NK-92 treated with Interleukin-12 subunit alpha and Interleukin-12 subunit beta, amount 100 ng/mL, for 24 hours (cell line): ENCODE results near the gene NCMAP.
A peak's percentile ranks its signal among the peaks of the same experiment; 100 is the strongest.

Source experiments
- DNase-seq: peaks from one replicate; lab custom pipeline; 2025; lab: John Stamatoyannopoulos, UW

Gene NCMAP

GRCh38 chr1:24570265-24571125 lies 14.6 kb downstream of the NCMAP start:
- DNase-seq: no peak

DNA sequence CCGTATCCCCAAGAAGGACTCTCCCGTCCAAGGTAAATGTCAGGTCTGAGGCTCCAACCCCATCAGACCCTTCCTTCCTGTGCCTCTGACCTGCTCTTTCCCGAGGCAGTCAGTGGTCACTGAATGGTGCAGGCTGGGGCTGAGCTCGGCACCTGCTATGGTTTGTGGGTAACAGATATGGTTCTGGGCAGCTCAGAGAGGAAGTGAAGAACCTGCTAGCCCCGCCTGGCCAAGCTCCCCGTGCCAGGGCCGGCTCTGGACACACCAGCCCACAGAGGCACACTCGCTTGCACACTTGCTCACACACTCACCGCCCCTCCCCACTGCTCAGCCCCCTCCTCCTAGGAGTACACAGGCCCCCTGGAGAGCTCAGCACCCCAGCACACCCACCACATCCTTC lies 16.4 kb downstream of the NCMAP start:
- DNase-seq: peak; percentile 22

DNA sequence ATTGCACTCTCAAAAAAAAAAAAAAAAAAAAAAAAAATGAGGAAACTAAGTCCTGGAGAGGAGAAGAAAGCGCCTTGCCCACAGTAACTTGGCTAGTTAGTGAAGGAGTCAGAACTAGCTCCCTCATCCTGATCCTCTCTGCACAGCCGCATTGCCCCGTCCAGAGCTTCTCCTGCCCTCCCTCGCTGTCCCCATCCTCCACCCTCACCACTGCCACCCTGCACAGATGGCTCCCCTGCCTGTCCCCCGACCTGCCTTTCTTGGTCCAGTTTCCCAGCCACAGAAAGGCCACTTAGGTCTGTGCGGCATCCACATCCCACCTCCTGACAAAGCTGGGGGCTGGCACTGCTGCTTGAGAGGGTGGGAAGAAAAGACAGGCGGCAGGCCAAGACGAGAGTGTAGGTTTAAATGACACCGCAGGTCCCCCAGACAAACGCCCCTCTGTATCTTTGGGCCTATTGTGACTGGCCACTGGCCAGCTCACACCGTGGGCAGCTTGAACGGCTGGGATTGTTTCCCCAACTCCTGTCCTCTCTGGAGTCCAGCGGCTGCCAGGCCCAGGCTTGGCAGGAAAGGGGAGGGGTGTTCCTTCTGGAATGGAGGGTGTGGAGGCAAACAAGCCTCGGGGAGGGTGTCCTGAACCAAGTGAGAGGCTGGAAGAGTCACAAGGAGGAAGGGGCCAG lies 20.2 kb downstream of the NCMAP start:
- no peak for DNase-seq

- no peak for DNase-seq
Observed at GRCh38 chr1:24578846-24579245, 23.0 kb downstream of the NCMAP start.

- no peak for DNase-seq
Observed at GRCh38 chr1:24580756-24581155, 24.9 kb downstream of the NCMAP start.

DNA sequence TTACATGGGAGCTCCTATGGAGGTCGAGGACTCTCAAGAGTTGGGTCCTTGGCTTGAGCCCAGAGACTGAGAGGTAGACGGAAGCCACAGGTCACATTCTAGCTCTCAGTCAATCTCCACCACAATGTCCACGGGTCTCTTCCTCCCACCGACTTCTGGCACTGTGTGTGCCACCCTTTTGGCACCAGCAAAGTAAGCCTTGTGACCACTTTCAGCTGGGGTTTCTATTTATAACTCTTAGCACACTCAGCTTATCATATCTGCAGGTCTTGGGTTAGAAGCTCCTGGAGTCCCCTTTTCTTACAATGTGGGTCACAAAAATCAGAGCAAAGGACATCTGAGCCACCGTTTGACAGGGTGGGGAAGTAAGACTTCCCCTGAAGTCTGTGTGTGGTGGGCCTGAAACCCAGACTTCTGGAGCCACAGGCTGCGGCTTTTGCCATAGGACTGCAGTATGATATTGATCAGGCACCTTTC lies 28.3 kb downstream of the NCMAP start:
- DNase-seq: no peak

GRCh38 chr1:24586119-24586518 lies 30.2 kb downstream of the NCMAP start:
- DNase-seq: no peak

- DNase-seq: no peak
Observed at GRCh38 chr1:24586970-24587820, 31.3 kb downstream of the NCMAP start.

- no peak for DNase-seq
Observed at GRCh38 chr1:24588573-24588972, 32.7 kb downstream of the NCMAP start.

- no peak for DNase-seq
Observed at GRCh38 chr1:24589200-24589599, 33.3 kb downstream of the NCMAP start.

GRCh38 chr1:24591781-24592180 lies 35.9 kb downstream of the NCMAP start:
- no peak for DNase-seq

DNA sequence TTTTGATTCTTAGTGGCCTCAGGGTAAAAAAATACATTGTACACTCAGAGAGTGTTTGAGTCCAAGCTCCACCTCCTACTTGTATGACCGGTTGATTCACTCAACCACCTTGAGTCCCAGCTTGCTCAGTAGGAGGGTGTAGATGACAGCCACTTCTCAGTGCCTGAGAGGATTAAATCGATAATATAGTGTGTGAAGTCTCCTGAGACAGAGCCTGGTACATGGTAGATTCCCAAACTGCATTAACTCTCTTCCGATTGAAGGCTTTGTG lies 38.4 kb downstream of the NCMAP start:
- DNase-seq: no peak

DNA sequence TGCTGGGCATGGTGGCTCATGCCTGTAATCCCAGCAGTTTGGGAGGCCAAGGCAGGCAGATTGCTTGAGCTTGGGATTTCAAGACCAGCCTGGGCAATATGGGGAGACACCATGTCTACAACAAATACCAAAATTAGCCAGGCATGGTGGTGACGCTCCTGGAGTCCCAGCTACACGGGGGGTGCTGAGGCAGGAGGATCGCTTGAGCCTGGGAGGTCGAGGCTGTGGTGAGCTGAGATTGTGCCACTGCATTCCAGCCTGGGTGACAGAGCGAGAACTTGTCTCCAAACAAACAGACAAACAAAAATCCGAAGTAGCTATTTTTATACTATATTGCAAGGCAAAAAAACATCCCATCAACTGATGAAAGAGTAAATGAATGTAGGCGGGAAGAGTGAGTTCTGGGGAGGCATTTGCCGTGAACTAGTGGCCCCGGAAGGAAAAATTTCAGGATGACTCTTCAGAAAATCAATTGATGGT lies 40.6 kb downstream of the NCMAP start:
- no peak for DNase-seq

GRCh38 chr1:24599265-24599664 lies 43.4 kb downstream of the NCMAP start:
- DNase-seq: no peak

- no peak for DNase-seq
Observed at GRCh38 chr1:24600551-24600950, 44.7 kb downstream of the NCMAP start.

GRCh38 chr1:24605534-24606295 lies 49.8 kb downstream of the NCMAP start:
- DNase-seq: no peak

DNA sequence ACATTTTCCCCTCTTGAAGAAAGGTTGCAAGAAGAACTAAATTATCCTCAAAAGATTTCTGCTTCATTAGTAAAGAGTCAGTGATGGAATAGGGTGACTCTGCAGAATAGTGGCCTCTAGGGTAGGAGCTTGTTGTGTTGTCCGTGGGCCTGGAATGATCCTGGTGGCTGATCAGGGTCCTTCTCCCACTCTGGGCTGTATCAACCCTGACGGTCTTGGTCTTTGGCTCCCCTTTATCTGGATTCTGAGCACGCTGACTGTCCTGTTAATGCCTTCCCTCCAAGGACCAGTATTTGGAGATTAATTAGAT lies 50.4 kb downstream of the NCMAP start:
- no peak for DNase-seq

DNA sequence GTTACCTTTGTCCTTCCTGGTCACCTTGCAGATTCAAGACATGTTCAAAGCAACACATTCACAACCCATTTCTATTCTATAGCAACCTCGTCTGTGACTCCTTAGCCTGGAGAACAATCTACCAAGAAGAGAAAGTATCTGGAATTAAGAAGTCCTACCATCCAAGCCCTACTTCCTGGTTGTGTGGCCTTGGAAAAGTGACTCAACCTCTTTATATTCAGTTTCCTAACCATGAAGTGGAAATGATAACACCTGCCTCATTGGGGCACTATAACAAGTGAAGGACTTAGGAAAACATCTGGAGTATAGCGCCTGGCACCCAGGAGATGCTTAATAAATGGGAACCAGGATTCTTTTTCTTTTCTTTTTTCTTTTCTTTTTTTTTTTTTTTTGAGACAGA lies 50.7 kb downstream of the NCMAP start:
- DNase-seq: no peak

GRCh38 chr1:24609949-24610517 lies 54.1 kb downstream of the NCMAP start:
- no peak for DNase-seq

DNA sequence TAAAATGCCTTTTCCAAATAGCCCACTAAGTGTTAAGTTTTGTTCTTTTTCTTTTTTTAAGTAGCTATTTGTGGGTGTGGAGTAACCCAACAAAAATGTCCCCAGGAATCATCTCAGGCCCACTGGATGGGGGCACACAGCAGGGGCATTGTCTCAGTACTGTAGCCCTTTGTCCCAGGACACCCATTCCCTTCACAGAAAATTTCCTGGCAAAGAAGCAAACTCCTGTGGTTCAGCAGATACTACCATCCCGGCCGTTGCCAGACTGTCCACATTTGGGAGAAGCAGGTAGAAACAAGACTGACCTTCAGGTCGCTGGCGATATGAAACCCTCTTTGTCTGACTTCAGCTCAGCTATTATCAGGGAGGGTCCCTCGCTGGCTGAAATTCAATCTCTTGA lies 63.5 kb downstream of the NCMAP start:
- no peak for DNase-seq

- no peak for DNase-seq
Observed at GRCh38 chr1:24620678-24621077, 64.8 kb downstream of the NCMAP start.

DNA sequence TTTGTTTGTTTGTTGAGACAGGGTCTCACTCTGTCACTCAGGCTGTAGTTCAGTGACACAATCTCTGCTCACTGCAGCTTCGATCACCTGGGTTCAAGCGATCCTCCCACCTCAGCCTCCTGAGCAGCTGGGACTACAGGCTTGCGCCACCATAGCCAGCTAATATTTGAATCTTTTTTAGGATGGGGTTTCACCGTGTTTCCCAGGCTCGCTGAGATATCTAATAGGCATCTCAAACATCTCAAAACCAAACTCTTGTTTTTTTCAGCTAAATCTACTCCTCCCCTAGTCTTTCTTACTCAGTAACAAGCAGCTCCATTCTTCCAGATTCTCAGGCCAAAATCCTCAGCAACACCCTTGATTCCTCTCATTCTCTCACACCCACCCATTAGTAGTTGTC lies 65.2 kb downstream of the NCMAP start:
- no peak for DNase-seq
